ENCODE data around the gene POLR2M. TPM values are rescaled to one million over a fixed set of nuclear protein-coding genes. Genes with fewer than 3 reads are reported as not detected.
A peak's percentile ranks its signal among the peaks of the same experiment; 100 is the strongest.

The POLR2M gene
- total and polyA plus RNA-seq, 2 experiments from 2014 or later = 19.6 to 46.3 TPM

- no peak for TF ChIP-seq REST (IDR thresholded peaks at IDR 0.05; ENCODE audit: unreplicated experiment)
- no peak for TF ChIP-seq CTCF (conservative IDR thresholded peaks at IDR 0.05; ENCODE audit: low read depth in 2 of 2)
- TF ChIP-seq STAT1 (IDR thresholded peaks at IDR 0.05; ENCODE audit: unreplicated experiment) = no peak
- TF ChIP-seq JUNB (IDR thresholded peaks at IDR 0.05; ENCODE audit: unreplicated experiment) = no peak
- no peak for TF ChIP-seq ZNF331 (CRISPR knock-in tag; IDR thresholded peaks at IDR 0.05; ENCODE audit: low read depth)
These were observed 3.1 kb upstream of the POLR2M start (continued) for GRCh38 chr15:57703387-57703786.

DNA sequence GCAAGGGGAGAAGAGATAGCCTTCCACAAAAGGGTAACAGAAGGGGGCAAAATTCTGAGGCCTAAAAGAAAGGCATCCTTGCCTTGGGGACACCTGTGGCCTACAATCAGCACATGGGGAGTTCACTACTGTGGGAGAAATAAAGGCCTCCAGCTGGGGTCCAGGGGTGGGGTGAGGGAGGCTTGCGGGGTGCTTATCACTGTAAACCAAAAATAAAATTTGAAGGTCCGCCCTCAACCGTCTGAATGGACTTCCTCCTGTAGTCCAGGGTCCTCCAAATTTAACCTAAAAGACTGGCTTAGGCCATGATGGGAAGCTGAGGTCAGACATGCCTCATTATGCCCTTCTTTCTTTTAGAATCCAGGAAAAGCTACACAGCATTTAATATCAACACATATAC lies 2.1 kb upstream of the POLR2M start:
- no peak overlapping the region for H3K27ac Mint-ChIP-seq
- H3K27ac ChIP-seq (ENCODE audit: low read depth) = no peak overlapping the region
- no peak overlapping the region; the same call in 2 of the 3 replicates for H3K4me3 Mint-ChIP-seq
- ATAC-seq (no peak), DNase-seq (ENCODE audit: low spot score) (no peak)
- H3K79me2 ChIP-seq (replicated peaks; ENCODE audit: insufficient read depth) = peaks cover 27% of the 10 kb centered on the region
- H3K4me3 ChIP-seq = no peak overlapping the region
- H3K27me3 Mint-ChIP-seq (ENCODE audit: insufficient read depth, low read depth, poor library complexity) = peaks cover 18% of the 10 kb centered on the region
- H2AFZ ChIP-seq = 0 out of 2 replicates have a peak overlapping the region, but pooled peaks have one; percentile 16
- 0 out of 2 replicates have a peak, but pooled peaks cover 3% of the 10 kb centered on the region for H3K36me3 ChIP-seq (ENCODE audit: insufficient read depth)
- H3F3A ChIP-seq (replicated peaks; ENCODE audit: low read depth) = no peaks in the 10 kb centered on the region
- H3K9me3 Mint-ChIP-seq = no peaks in the 10 kb centered on the region
- H3K36me3 Mint-ChIP-seq (ENCODE audit: low read depth) = peaks cover 6% of the 10 kb centered on the region; the same call in 2 of the 3 replicates
- H3K9me2 ChIP-seq (ENCODE audit: insufficient read depth) = peaks cover 13% of the 10 kb centered on the region
- 0 out of 2 replicates have a peak, but pooled peaks cover 4% of the 10 kb centered on the region for H3K4me1 ChIP-seq (ENCODE audit: insufficient read depth)
- peaks cover 8% of the 10 kb centered on the region for H3K27me3 ChIP-seq (ENCODE audit: insufficient read depth)
- no peaks in the 10 kb centered on the region; the same call in 1 of the 2 replicates for H4K20me1 ChIP-seq (replicated peaks; ENCODE audit: insufficient read depth)
- peaks cover 7% of the 10 kb centered on the region; the same call in 2 of the 3 replicates for H3K4me1 Mint-ChIP-seq
- no peak overlapping the region for H3K4me2 ChIP-seq
- TF ChIP-seq ZNF462 (CRISPR knock-in tag; IDR thresholded peaks at IDR 0.05) (no peak), JUNB (IDR thresholded peaks at IDR 0.05; ENCODE audit: unreplicated experiment) (no peak), EZH2 (IDR thresholded peaks at IDR 0.05; ENCODE audit: low read depth, unreplicated experiment) (no peak), POLR2AphosphoS5 (IDR thresholded peaks at IDR 0.05; ENCODE audit: low read depth) (no peak), EZH2phosphoT487 (IDR thresholded peaks at IDR 0.05; ENCODE audit: unreplicated experiment) (no peak), CTCF (conservative IDR thresholded peaks at IDR 0.05; ENCODE audit: low read depth in 2 of 2) (no peak)
